Transverse colon (tissue), 4 donors: Measurements from ENCODE around the gene NCKAP5. TPM values are rescaled to one million over a fixed set of nuclear protein-coding genes. Genes with fewer than 3 reads are reported as not detected.

Experiments used
- DNase-seq: peaks from one replicate; pipeline ENCODE4 v3.0.0-alpha.2; 2019
- H3K27ac ChIP-seq, 4 donors: fragments of 200-600 bp; sonication (generic); 2 replicates each; pipeline ENCODE4 v1.5.1; 2016 to 2018; ENCODE audit warnings: inconsistent platforms in 4 of 4
- H3K27me3 ChIP-seq: fragments of 200-600 bp; sonication (generic); 2 replicates; pipeline ENCODE4 v1.5.1; 2017; ENCODE audit warnings: inconsistent platforms
- H3K36me3 ChIP-seq, 4 donors: fragments of 200-600 bp; sonication (generic); 2 replicates each; pipeline ENCODE4 v1.5.1; 2017 to 2019; ENCODE audit warnings: inconsistent platforms in 4 of 4
- H3K4me1 ChIP-seq, 4 donors: fragments of 200-600 bp; sonication (generic); 2 replicates each; pipeline ENCODE4 v1.5.1; 2017 to 2020; ENCODE audit warnings: inconsistent platforms in 4 of 4
- H3K4me3 ChIP-seq, 4 donors: fragments of 200-600 bp; sonication (generic); 1 replicate in 1 of 4; 2 replicates in 3 of 4; pipeline versions ENCODE4 v1.5.1 to v1.6.1; 2017 to 2019; ENCODE audit warnings: inconsistent platforms in 4 of 4
- H3K9me3 ChIP-seq, 2 donors: fragments of 200-600 bp; sonication (generic); 2 replicates each; pipeline ENCODE4 v1.5.1; 2017 to 2019; ENCODE audit warnings: inconsistent platforms in 2 of 2
- EP300 ChIP-seq: sonication (generic); formaldehyde crosslinking; IDR thresholded peaks from one replicate; pipeline ENCODE4 v1.6.1; 2017; ENCODE audit warnings: antibody characterized with exemption, low read depth
- POLR2A ChIP-seq: fragments of 450-650 bp; IDR thresholded peaks from one replicate; pipeline ENCODE4 v1.6.1; 2016; ENCODE audit warnings: antibody characterized with exemption, mild to moderate bottlenecking, moderate library complexity
- POLR2AphosphoS5 ChIP-seq, 3 donors: sonication (generic); formaldehyde crosslinking; IDR thresholded peaks; one replicate each; pipeline ENCODE4 v1.6.1; 2016; ENCODE audit warnings: antibody characterized with exemption in 3 of 3
- WGBS, 2 donors: methylation state at CpG; one replicate each; pipeline ENCODE4 v1.1.5; 2018; ENCODE audit warnings: low coverage in 1 of 2; 5-methylcytosine and 5-hydroxymethylcytosine counted together
- in situ Hi-C, 4 donors: fragments of 200-750 bp; cut with MboI; loops; one replicate each; pipeline versions ENCODE4 v1.15.0 to v1.15.1; 2017; ENCODE audit warnings: low sequenced_read_pairs in 3 of 4, low pct_ligation_motif_present in 1 of 4, low pct_unique_long_range_greater_than_20kb in 1 of 4
- intact Hi-C: fragments of 100-400 bp; cut with DNase I; formaldehyde crosslinking; loops from one replicate; pipeline ENCODE4 v1.15.1; 2023; ENCODE audit warnings: low total_unique reads
- total RNA-seq, 4 donors: library from RNA; depleted of rRNA; stranded (reverse); fragments of >200 nt; gene quantifications; one replicate each; pipeline ENCODE4 v1.1.0, GENCODE V29; 2016
- TF ChIP-seq, protein P1 (sequence below), 5 experiments: fragments of 200-600 bp in 3 of 5; fragments of 450-650 bp in 2 of 5; sonication (generic) in 3 of 5; IDR thresholded peaks; 1 replicate in 2 of 5; 2 replicates in 3 of 5; pipeline ENCODE4 v1.5.1; 2016 to 2017; ENCODE audit warnings: antibody characterized with exemption in 5 of 5, inconsistent platforms in 3 of 5, mild to moderate bottlenecking in 2 of 5, moderate library complexity in 1 of 5

Gene NCKAP5
- total RNA-seq, 4 donors from 2014 or later: 1.1 to 10.9 (median 5.0) TPM

DNA sequence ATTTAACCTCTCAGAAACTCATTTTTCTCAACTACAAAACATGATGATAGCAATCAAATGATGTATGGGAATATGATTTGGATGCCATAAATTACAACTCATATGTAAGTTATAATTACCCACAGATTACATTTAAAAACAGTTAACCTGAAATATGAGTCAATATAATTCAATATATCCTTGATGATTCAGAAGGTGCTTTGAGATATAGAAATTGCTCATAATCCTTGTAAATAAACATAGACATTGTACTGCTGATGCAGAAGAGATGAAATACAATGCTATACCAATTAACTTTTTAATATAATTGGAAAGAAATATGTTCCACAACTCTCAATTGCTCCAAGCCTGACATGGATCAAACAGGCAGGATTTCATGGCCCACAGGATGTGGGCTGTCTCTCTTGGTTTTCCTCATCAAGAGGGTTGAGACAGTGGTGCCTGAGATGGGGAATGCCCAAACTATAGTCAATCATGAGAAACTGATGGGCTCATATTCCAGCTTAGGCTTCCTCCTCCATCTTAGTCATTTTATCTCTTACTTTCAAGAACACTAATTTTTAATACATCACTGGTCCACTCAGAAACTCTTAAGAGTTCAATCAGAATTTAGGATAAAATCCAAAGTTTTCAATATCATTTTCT lies 49.4 kb downstream of the NCKAP5 start:
- no peak for DNase-seq
- TF ChIP-seq POLR2A (no peak), POLR2AphosphoS5 (IDR thresholded peaks at IDR 0.05) (no peak), EP300 (no peak)
- TF ChIP-seq, protein P1, sequence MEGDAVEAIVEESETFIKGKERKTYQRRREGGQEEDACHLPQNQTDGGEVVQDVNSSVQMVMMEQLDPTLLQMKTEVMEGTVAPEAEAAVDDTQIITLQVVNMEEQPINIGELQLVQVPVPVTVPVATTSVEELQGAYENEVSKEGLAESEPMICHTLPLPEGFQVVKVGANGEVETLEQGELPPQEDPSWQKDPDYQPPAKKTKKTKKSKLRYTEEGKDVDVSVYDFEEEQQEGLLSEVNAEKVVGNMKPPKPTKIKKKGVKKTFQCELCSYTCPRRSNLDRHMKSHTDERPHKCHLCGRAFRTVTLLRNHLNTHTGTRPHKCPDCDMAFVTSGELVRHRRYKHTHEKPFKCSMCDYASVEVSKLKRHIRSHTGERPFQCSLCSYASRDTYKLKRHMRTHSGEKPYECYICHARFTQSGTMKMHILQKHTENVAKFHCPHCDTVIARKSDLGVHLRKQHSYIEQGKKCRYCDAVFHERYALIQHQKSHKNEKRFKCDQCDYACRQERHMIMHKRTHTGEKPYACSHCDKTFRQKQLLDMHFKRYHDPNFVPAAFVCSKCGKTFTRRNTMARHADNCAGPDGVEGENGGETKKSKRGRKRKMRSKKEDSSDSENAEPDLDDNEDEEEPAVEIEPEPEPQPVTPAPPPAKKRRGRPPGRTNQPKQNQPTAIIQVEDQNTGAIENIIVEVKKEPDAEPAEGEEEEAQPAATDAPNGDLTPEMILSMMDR (IDR thresholded peaks at IDR 0.05): no peak
- H3K4me1 ChIP-seq: no peaks in the 10 kb centered on the region
- no peaks in the 10 kb centered on the region for H3K36me3 ChIP-seq
- no peak overlapping the region for H3K27ac ChIP-seq
- in situ Hi-C loops (no loop called here), intact Hi-C loops (no loop called here)
- no peaks in the 10 kb centered on the region for H3K9me3 ChIP-seq
- H3K4me3 ChIP-seq: no peak overlapping the region
- no peaks in the 10 kb centered on the region for H3K27me3 ChIP-seq

DNA sequence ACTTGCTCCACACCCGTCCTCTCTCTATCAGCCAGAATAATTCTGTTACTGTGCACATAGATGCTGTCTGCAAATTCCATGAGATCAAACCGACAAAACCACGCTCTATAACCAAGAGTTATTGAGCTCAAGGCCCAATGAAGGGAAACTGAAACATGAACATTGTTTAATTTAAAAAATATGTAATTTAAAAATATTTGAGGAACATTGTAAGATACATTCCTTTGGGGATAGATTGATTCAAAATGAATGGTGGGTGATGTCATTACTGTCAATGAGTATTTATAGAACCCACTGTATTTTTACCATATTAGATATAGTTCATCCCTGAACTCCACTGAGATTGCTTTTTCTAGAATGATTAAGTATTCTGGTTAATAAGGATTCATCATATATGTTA lies 50.4 kb downstream of the NCKAP5 start:
- Histone ChIP-seq H3K9me3 (no peaks in the 10 kb centered on the region), H3K27ac (no peak overlapping the region), H3K4me1 (no peaks in the 10 kb centered on the region), H3K36me3 (no peaks in the 10 kb centered on the region), H3K4me3 (no peak overlapping the region), H3K27me3 (no peaks in the 10 kb centered on the region)
- in situ Hi-C loops: no loop called here
- WGBS, 2 donors: 87 to 89% methylated on average over 3 of the region's 3 CpGs
- no peak for DNase-seq
- intact Hi-C loops: no loop called here
- TF ChIP-seq, protein P1 (IDR thresholded peaks at IDR 0.05): no peak
- TF ChIP-seq EP300 (no peak), POLR2A (no peak), POLR2AphosphoS5 (IDR thresholded peaks at IDR 0.05) (no peak)

DNA sequence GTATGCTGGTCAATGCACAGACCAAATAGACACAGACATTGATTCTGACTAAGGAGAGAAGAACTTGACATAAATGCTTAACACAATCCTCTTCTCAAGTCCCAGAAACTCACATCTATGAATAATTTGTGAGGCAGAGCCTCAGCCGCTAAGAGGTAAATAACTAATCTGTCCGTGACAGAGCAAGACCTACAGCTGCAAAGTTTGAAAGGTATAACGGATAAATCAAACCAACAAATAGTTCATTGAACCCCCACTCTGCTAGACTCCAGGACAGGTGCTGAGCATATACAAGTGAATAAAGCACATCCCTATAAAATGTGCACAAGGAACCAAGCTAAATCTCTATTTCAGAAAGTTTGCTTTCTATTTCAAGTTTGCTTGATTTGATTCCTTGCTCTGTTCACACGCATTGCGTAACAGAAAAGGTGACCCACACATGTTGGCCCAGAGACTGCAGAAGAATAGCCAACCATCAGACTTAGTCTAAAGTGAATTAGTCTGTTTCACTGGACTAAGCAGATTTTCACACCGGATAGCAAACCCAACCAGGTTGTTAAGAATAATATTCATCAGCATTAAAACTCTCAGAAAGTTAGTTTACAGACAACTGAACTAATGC lies 51.7 kb downstream of the NCKAP5 start:
- in situ Hi-C loops (no loop called here), intact Hi-C loops (no loop called here)
- Histone ChIP-seq H3K36me3 (no peaks in the 10 kb centered on the region), H3K27ac (no peak overlapping the region), H3K27me3 (no peaks in the 10 kb centered on the region), H3K4me3 (no peak overlapping the region), H3K9me3 (no peaks in the 10 kb centered on the region), H3K4me1 (no peaks in the 10 kb centered on the region)
- DNase-seq: no peak
- TF ChIP-seq, protein P1 (IDR thresholded peaks at IDR 0.05): no peak
- TF ChIP-seq POLR2AphosphoS5 (IDR thresholded peaks at IDR 0.05) (no peak), EP300 (no peak), POLR2A (no peak)
- 95 to 97% methylated on average over 5 to 6 of the region's 6 CpGs for WGBS, 2 donors

DNA sequence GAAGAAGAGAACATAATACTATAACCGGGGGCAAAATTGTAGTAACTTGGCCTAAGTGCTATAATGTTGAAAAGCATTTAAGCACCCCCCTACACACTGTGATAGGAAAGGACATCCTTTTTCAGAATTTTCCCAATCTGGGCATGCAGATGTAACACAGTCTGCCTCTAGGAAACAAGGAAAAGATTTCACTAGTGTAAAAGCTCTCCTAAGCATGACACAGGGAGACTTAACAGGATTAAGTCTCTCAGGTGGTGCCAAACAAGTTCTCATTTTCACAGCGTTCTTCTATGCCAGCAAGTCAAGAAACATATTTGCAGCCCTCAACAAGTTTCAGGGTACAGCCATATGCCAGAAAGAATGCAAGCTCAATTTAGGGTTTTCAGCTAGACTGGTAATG lies 53.0 kb downstream of the NCKAP5 start:
- in situ Hi-C loops: no loop called here
- H3K4me1 ChIP-seq: no peaks in the 10 kb centered on the region
- no peak overlapping the region for H3K4me3 ChIP-seq
- intact Hi-C loops: no loop called here
- DNase-seq: no peak
- TF ChIP-seq POLR2A: no peak
- TF ChIP-seq, protein P1 (IDR thresholded peaks at IDR 0.05): no peak
- no peak for TF ChIP-seq EP300
- no peak for TF ChIP-seq POLR2AphosphoS5 (IDR thresholded peaks at IDR 0.05)
- H3K9me3 ChIP-seq: no peaks in the 10 kb centered on the region
- 78 to 92% methylated on average over 2 of the region's 2 CpGs for WGBS, 2 donors
- H3K36me3 ChIP-seq: no peaks in the 10 kb centered on the region
- H3K27ac ChIP-seq: no peak overlapping the region
- H3K27me3 ChIP-seq: no peaks in the 10 kb centered on the region
